BLaER1 treated with 17β-estradiol and CSF1 and Interleukin-3, amounts not matched to agents 10 nM and 100 nM (cell line): ENCODE measurements around the gene WDR5.

Source experiments
- H3K27ac ChIP-seq, 11 experiments: shearing (Covaris generic); formaldehyde crosslinking; 2 replicates each; pipeline ENCODE4 v1.8.1; 2022
- H3K27me3 ChIP-seq, 11 experiments: shearing (Covaris generic); formaldehyde crosslinking; 2 replicates each; pipeline ENCODE4 v1.8.1; 2022
- H3K36me3 ChIP-seq, 11 experiments: shearing (Covaris generic); formaldehyde crosslinking; 2 replicates each; pipeline ENCODE4 v1.8.1; 2022
- H3K4me1 ChIP-seq, 10 experiments: shearing (Covaris generic); formaldehyde crosslinking; 2 replicates each; pipeline ENCODE4 v1.8.1; 2022
- H3K4me2 ChIP-seq, 11 experiments: shearing (Covaris generic); formaldehyde crosslinking; 2 replicates each; pipeline ENCODE4 v1.8.1; 2022
- H3K4me3 ChIP-seq, 10 experiments: shearing (Covaris generic); formaldehyde crosslinking; 2 replicates each; pipeline ENCODE4 v1.8.1; 2022
- H3K9ac ChIP-seq, 11 experiments: shearing (Covaris generic); formaldehyde crosslinking; 2 replicates each; pipeline ENCODE4 v1.8.1; 2022
- H3K9me3 ChIP-seq, 11 experiments: shearing (Covaris generic); formaldehyde crosslinking; replicated peaks in 1 of 11; 2 replicates each; pipeline ENCODE4 v1.8.1; 2022
- H4K20me1 ChIP-seq, 11 experiments: shearing (Covaris generic); formaldehyde crosslinking; 2 replicates each; pipeline ENCODE4 v1.8.1; 2022
- Cebpa-rat ChIP-seq, 11 experiments: shearing (Covaris generic); IDR thresholded peaks; 2 replicates each; pipeline ENCODE4 v1.8.1; 2022

WDR5 gene

GRCh38 chr9:134165357-134166315 is 29.8 kb downstream of the WDR5 start:
- Histone ChIP-seq H3K9me3 (peaks cover 0 to 13% (median 7%) of the 10 kb centered on the region in 11 experiments; a peak in 17 of 22 replicates), H3K4me2 (no peak overlapping the region), H3K36me3 (peaks cover 0 to 65% (median 17%) of the 10 kb centered on the region in 11 experiments; a peak in 16 of 22 replicates), H3K4me1 (peaks cover 0 to 32% (median 15%) of the 10 kb centered on the region in 10 experiments; a peak in 19 of 20 replicates), H3K4me3 (no peak overlapping the region), H3K27ac (peak overlapping the region in 1 of 11 experiments; percentile 12; a peak in 2 of 22 replicates), H4K20me1 (peaks cover 0 to 22% (median under 1%) of the 10 kb centered on the region in 11 experiments; a peak in 5 of 22 replicates), H3K27me3 (peaks cover 0 to 22% (median 18%) of the 10 kb centered on the region in 11 experiments; a peak in 17 of 22 replicates), H3K9ac (no peak overlapping the region)
- TF ChIP-seq Cebpa-rat (IDR thresholded peaks at IDR 0.05) = no peak

- H3K9me3 ChIP-seq = peaks cover 0 to 13% (median 7%) of the 10 kb centered on the region in 11 experiments; a peak in 17 of 22 replicates
- H3K27ac ChIP-seq = no peak overlapping the region; a peak in 1 of 22 replicates
- peaks cover 0 to 59% (median 9%) of the 10 kb centered on the region in 11 experiments; a peak in 11 of 22 replicates for H3K36me3 ChIP-seq
- H3K9ac ChIP-seq = no peak overlapping the region
- H3K4me1 ChIP-seq = peaks cover 0 to 29% (median 12%) of the 10 kb centered on the region in 10 experiments; a peak in 17 of 20 replicates
- peaks cover 0 to 19% (median 0%) of the 10 kb centered on the region in 11 experiments; a peak in 5 of 22 replicates for H4K20me1 ChIP-seq
- H3K4me3 ChIP-seq = no peak overlapping the region
- TF ChIP-seq Cebpa-rat (IDR thresholded peaks at IDR 0.05) = no peak
- no peak overlapping the region for H3K4me2 ChIP-seq
- peaks cover 0 to 22% (median 18%) of the 10 kb centered on the region in 11 experiments; a peak in 17 of 22 replicates for H3K27me3 ChIP-seq
These were observed 30.5 kb downstream of the WDR5 start for GRCh38 chr9:134166374-134166773.

DNA sequence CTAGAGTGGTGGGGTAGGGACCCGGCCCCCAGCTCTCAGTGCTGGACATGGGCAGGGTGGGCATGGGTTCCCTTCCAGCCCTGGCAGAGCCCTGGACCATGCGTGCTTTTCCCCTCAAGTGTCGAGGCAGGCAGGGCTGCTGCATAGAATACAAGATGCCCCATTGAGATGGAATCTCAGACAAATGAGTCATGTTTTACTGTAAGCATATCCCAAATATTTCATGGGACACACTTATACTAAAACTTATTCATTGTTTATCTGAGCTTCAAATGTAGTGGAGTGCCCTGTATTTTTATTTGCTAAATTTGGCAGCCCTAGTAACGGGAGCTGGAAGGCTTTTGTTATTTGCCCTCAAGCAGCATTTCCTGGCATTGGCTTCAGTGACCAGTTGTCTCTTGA is 31.6 kb downstream of the WDR5 start:
- Histone ChIP-seq H3K9ac (no peak overlapping the region), H3K27ac (no peak overlapping the region), H3K4me2 (no peak overlapping the region)

GRCh38 chr9:134168757-134169550 is 33.1 kb downstream of the WDR5 start:
- H3K4me2 ChIP-seq = no peak overlapping the region; a peak in 1 of 22 replicates
- H3K9ac ChIP-seq = peak overlapping the region in 1 of 11 experiments; percentile 60; a peak in 1 of 22 replicates
- peaks cover 0 to 49% (median 5%) of the 10 kb centered on the region in 11 experiments; a peak in 10 of 22 replicates for H3K36me3 ChIP-seq
- no peaks in the 10 kb centered on the region; a peak in 1 of 22 replicates for H4K20me1 ChIP-seq
- H3K4me3 ChIP-seq = no peak overlapping the region; a peak in 1 of 20 replicates
- H3K27ac ChIP-seq = peak overlapping the region in 1 of 11 experiments; percentile 13; a peak in 3 of 22 replicates
- H3K4me1 ChIP-seq = peaks cover 0 to 11% (median 2%) of the 10 kb centered on the region in 10 experiments; a peak in 15 of 20 replicates
- H3K27me3 ChIP-seq = peaks cover 0 to 2% (median 1%) of the 10 kb centered on the region in 11 experiments; a peak in 9 of 22 replicates
- H3K9me3 ChIP-seq = peaks cover 0 to 13% (median 7%) of the 10 kb centered on the region in 11 experiments; a peak in 17 of 22 replicates
- TF ChIP-seq Cebpa-rat (IDR thresholded peaks at IDR 0.05) = no peak

More for the DNA sequence above, 31.6 kb downstream of the WDR5 start:
- Histone ChIP-seq H3K36me3 (peaks cover 0 to 49% (median 5%) of the 10 kb centered on the region in 11 experiments; a peak in 10 of 22 replicates), H3K4me3 (no peak overlapping the region), H4K20me1 (peaks cover 0 to 10% (median 0%) of the 10 kb centered on the region in 11 experiments; a peak in 4 of 22 replicates), H3K9me3 (peaks cover 0 to 13% (median 7%) of the 10 kb centered on the region in 11 experiments; a peak in 17 of 22 replicates), H3K27me3 (peaks cover 0 to 17% (median 16%) of the 10 kb centered on the region in 11 experiments; a peak in 17 of 22 replicates), H3K4me1 (peaks cover 0 to 25% (median 12%) of the 10 kb centered on the region in 10 experiments; a peak in 17 of 20 replicates)
- TF ChIP-seq Cebpa-rat (IDR thresholded peaks at IDR 0.05) = no peak

DNA sequence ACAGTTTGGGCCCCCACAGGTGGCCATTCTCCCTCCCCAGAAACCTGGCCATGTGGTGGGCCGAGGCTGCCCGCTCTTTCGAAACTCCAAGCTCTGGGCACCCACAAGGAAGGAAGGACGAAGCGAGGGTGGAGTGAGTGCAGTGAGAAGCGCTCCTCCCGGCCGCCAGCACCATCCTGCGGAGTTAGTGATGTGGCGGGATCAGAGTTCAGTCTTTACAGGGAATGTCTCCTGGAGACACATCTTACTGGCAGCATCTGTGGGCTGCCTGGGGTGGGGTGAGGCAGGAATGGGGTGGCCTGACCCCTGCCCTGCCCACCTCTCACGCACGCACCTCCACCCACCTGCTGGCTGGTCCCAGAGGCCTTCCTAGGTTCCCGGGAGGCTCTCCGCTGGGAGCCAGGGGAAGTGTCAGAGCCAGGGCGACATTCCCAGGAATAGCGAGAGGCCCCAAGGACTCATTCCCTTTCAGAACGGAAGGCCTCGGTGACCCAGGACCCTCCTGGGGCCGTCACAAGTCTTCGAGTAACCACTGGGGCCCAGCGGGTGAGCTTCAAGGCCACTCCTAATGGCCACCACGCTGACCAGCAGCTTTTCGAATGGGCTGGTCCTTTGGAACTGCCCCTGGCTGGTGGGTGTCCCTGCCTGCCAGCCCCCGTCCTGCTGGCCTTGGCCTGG is 34.0 kb downstream of the WDR5 start:
- H3K4me1 ChIP-seq = peaks cover 0 to 8% (median 0%) of the 10 kb centered on the region in 10 experiments; a peak in 8 of 20 replicates
- H3K36me3 ChIP-seq = peaks cover 0 to 49% (median 5%) of the 10 kb centered on the region in 11 experiments; a peak in 10 of 22 replicates
- no peak overlapping the region; a peak in 1 of 22 replicates for H3K4me2 ChIP-seq
- no peak for TF ChIP-seq Cebpa-rat (IDR thresholded peaks at IDR 0.05)
- no peaks in the 10 kb centered on the region for H3K27me3 ChIP-seq
- H3K4me3 ChIP-seq = no peak overlapping the region; a peak in 2 of 20 replicates
- H3K9me3 ChIP-seq = peaks cover 0 to 13% (median 7%) of the 10 kb centered on the region in 11 experiments; a peak in 17 of 22 replicates
- H4K20me1 ChIP-seq = no peaks in the 10 kb centered on the region; a peak in 1 of 22 replicates
- peak overlapping the region in 3 of 11 experiments; percentile 40 to 60 (median 50); a peak in 7 of 22 replicates for H3K9ac ChIP-seq
- H3K27ac ChIP-seq = peak overlapping the region in 2 of 11 experiments; percentile 13 to 22; a peak in 6 of 22 replicates

GRCh38 chr9:134170532-134171315 is 34.8 kb downstream of the WDR5 start:
- peaks cover 0 to 13% (median 7%) of the 10 kb centered on the region in 11 experiments; a peak in 17 of 22 replicates for H3K9me3 ChIP-seq
- H3K4me1 ChIP-seq = peaks cover 0 to 8% (median 0%) of the 10 kb centered on the region in 10 experiments; a peak in 11 of 20 replicates
- no peaks in the 10 kb centered on the region for H3K27me3 ChIP-seq
- no peak overlapping the region for H3K4me2 ChIP-seq
- H3K36me3 ChIP-seq = peaks cover 0 to 44% (median 5%) of the 10 kb centered on the region in 11 experiments; a peak in 10 of 22 replicates
- H3K4me3 ChIP-seq = no peak overlapping the region; a peak in 2 of 20 replicates
- TF ChIP-seq Cebpa-rat (IDR thresholded peaks at IDR 0.05) = no peak
- peak overlapping the region in 3 of 11 experiments; percentile 40 to 60 (median 50); a peak in 6 of 22 replicates for H3K9ac ChIP-seq
- peak overlapping the region in 1 of 11 experiments; percentile 13; a peak in 5 of 22 replicates for H3K27ac ChIP-seq
- H4K20me1 ChIP-seq = no peaks in the 10 kb centered on the region; a peak in 1 of 22 replicates
